ENCODE results near the gene AIP. TPM values are rescaled to one million over a fixed set of nuclear protein-coding genes. Genes with fewer than 3 reads are reported as not detected.

The AIP gene
- polyA plus RNA-seq, 5 donors, result 45.4 to 67.7 (median 60.0) TPM

GRCh38 chr11:67492069-67492727 is 9.4 kb downstream of the AIP start:
- DNase-seq, result no peak

- no peak for DNase-seq
Measured at GRCh38 chr11:67492801-67493547, 10.1 kb downstream of the AIP start.

GRCh38 chr11:67493548-67494370 is 10.9 kb downstream of the AIP start:
- DNase-seq, result no peak

GRCh38 chr11:67494371-67495233 is 11.8 kb downstream of the AIP start:
- DNase-seq, result no peak

- no peak for DNase-seq
Measured at GRCh38 chr11:67495234-67496005, 12.6 kb downstream of the AIP start.

- no peak for DNase-seq
Measured at GRCh38 chr11:67496113-67496512, 13.3 kb downstream of the AIP start.

GRCh38 chr11:67497656-67498291 is 14.9 kb downstream of the AIP start:
- no peak for DNase-seq

GRCh38 chr11:67498544-67498972 is 15.7 kb downstream of the AIP start:
- DNase-seq, result no peak

GRCh38 chr11:67499808-67500483 is 17.1 kb downstream of the AIP start:
- DNase-seq, result no peak

- no peak for DNase-seq
Measured at GRCh38 chr11:67500484-67500821, 17.6 kb downstream of the AIP start.

GRCh38 chr11:67500831-67501715 is 18.2 kb downstream of the AIP start:
- no peak for DNase-seq

GRCh38 chr11:67501854-67502253 is 19.0 kb downstream of the AIP start:
- no peak for DNase-seq

- no peak for DNase-seq
Measured at GRCh38 chr11:67502328-67502979, 19.6 kb downstream of the AIP start.

GRCh38 chr11:67503119-67504004 is 20.5 kb downstream of the AIP start:
- no peak for DNase-seq

GRCh38 chr11:67504005-67504949 is 21.5 kb downstream of the AIP start:
- DNase-seq, result peak; percentile 23 to 31
